Measurements from ENCODE around the gene ACOT11.

ACOT11 gene

GRCh38 chr1:54538538-54538937, 9.5 kb upstream of the ACOT11 start:
- no peak for DNase-seq

GRCh38 chr1:54540582-54541295, 7.3 kb upstream of the ACOT11 start:
- DNase-seq = no peak

GRCh38 chr1:54542120-54542961, 5.7 kb upstream of the ACOT11 start:
- peak; percentile 82 for DNase-seq

GRCh38 chr1:54542962-54543539, 5.0 kb upstream of the ACOT11 start:
- no peak for DNase-seq

GRCh38 chr1:54543729-54544496, 4.1 kb upstream of the ACOT11 start:
- no peak for DNase-seq

- no peak for DNase-seq
Observed at GRCh38 chr1:54545916-54546635, 2.0 kb upstream of the ACOT11 start.

- no peak for DNase-seq
Observed at GRCh38 chr1:54546651-54547401, 1.2 kb upstream of the ACOT11 start.

GRCh38 chr1:54548389-54549044, 489 bp downstream of the ACOT11 start:
- no peak for DNase-seq

GRCh38 chr1:54549181-54549924, 1.3 kb downstream of the ACOT11 start:
- DNase-seq = no peak

- no peak for DNase-seq
Observed at GRCh38 chr1:54551891-54552290, 3.9 kb downstream of the ACOT11 start.

- DNase-seq = no peak
Observed at GRCh38 chr1:54553602-54554313, 5.7 kb downstream of the ACOT11 start.

- DNase-seq = no peak
Observed at GRCh38 chr1:54556110-54556509, 8.1 kb downstream of the ACOT11 start.

GRCh38 chr1:54557671-54558355, 9.8 kb downstream of the ACOT11 start:
- DNase-seq = no peak

GRCh38 chr1:54558434-54559030, 10.5 kb downstream of the ACOT11 start:
- no peak for DNase-seq

- no peak for DNase-seq
Observed at GRCh38 chr1:54559111-54559548, 11.1 kb downstream of the ACOT11 start.

GRCh38 chr1:54559771-54560231, 11.8 kb downstream of the ACOT11 start:
- no peak for DNase-seq

GRCh38 chr1:54564312-54565112, 16.5 kb downstream of the ACOT11 start:
- DNase-seq = no peak

- DNase-seq = no peak
Observed at GRCh38 chr1:54565113-54565501, 17.1 kb downstream of the ACOT11 start.

Data from stimulated activated CD4-positive, alpha-beta T cell treated with anti-CD3 and anti-CD28 coated beads, Interleukin-15, amount 100 ng/mL, for 24 hours (primary cell).